Activated CD8-positive, alpha-beta memory T cell treated with anti-CD3 and anti-CD28 coated beads, Interleukin-2, amount 50 U/mL, for 48 hours (primary cell): Measurements from ENCODE around the gene DECR2.
A peak's percentile ranks its signal among the peaks of the same experiment; 100 is the strongest.
"Not testable (repeated sequence)": the region's sequence is repeated elsewhere in the genome, so short reads cannot be mapped to it uniquely, and the experiment has no call there.

Source experiments
- DNase-seq: peaks from one replicate; pipeline ENCODE4 v3.0.0-alpha.2; 2020

Gene DECR2, protein sequence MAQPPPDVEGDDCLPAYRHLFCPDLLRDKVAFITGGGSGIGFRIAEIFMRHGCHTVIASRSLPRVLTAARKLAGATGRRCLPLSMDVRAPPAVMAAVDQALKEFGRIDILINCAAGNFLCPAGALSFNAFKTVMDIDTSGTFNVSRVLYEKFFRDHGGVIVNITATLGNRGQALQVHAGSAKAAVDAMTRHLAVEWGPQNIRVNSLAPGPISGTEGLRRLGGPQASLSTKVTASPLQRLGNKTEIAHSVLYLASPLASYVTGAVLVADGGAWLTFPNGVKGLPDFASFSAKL

DNA sequence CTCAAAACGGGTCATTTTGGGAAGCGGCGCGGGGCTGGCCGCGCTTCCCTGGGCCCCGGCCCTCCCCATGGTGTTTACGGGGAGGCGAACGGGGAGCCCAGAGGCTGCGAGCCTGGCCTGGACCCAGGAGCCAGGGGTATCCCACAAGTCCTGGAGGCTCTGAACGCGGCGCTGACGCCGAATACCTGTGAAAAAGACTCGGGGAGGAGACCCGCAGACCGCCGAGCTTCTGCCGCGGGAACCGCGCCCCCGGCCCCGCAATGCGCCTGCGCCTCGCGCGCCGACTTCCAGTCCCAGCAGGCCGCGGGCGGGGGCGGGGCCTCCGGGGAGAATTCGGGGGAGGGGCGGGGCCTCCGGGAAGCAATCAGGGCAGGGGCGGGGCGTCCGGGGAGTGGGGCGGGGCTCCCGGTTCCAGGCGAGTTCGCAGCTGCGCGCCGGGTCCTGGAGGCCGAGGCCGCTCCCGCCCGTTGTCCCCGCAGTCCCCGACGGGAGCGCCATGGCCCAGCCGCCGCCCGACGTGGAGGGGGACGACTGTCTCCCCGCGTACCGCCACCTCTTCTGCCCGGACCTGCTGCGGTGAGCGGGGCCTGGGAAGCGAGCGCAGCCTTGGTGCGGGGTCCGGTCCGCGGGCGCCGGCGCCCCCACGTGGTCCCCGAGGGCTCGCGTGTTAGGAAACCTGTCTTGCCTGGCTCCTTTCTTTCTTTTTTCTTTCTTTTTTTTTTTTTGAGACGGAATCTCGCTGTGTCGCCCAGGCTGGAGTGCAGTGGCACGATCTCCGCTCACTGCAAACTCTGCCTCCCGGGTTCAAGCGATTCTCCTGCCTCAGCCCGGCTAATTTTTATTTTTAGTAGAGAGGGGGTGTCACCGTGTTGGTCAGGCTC lies at the start of gene DECR2:
DECR2 (plus strand) TSS at position 418 of the 881 bp plus-strand sequence; CDS start at position 497, 79 bp downstream.
- DNase-seq: peak; percentile 99

DNA sequence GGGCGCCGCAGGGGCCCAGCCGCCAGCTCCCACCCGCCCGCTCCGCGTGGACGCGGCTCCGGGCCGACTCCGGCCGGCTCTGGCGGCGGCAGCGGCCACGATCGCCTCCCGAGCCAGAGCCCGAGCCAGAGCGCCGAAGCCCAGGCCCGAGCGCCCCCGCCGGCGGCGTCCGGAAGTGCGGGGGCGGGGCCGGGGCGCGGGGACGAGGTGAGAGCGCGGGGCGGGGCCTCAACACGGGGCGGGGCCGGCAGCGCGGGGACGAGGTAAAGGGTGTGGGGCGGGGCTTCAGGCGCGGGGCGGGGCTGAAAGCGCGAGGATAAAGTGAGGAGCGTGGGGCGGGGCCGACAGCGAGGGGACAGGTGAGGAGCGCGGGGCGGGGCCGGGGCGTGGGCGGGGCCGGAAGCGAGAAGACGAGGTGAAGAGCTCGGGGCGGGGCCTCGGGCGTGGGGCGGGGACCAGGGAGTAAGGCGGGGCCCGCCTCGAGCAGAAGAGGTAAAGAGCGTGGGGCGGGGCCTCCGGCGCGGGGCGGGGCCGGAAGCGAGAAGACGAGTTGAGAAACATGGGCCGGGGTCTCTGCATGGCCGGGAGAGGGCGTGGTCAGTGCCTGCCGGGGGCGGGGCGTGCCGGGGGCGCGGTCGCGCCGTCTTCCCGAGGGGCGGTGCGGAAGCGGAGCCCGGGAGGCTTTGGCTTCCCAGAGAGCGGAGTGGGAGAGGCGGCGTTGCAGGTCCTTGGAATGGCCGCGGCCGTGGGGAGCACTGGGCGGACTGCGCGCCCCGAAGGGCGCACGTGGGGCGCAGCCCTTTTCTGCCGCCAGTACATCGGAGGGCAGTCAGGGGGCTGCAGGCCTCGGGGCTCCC lies 48.9 kb upstream of the DECR2 start, which contains the start of gene AXIN1:
AXIN1 (minus strand) TSS at position 177 of the 857 bp plus-strand sequence. CDS start 5,698 bp downstream, outside the sequence.
- peak; percentile 100 for DNase-seq

DNA sequence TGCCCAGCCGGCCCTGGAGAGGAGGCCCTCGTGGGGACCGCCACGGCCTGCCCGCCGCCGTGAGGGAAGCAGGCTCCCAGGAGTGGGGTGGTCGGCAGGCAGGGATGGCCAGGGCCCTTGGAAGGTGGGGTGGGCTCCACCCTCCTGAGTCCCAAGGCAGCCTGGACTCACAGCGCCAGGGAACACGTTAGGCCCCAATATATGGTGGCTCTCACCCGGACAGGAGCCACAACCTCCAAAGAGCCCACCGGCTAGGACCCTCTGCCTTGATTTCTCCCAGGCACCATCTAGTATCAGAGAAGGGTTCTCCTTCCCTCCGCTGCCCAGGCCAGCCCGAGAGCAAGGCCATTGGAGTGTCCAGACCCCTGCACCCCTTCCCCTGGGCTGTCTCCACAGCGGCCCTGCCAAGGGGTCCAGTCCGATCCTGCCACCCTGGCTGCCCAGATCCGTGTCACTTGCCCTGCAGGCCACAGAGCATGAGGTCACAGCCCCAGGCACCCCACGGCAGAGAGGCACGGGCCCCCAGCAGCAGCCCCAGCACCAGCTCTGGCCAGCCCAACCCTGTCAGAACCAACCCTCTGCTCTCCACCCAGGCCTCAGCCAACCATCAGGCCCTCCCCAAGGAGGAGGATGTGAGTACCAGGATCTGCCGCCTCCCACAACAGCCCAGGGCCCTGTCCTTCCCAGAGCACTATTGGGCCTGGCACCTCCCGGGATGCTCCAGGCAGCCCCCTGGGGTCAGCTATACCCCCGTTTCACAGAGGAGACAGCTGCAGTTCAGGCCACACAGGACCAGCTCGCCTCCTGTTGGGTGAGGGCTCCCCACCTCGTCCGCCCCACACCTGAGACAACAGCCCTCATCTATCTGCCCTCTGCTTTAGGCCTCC lies 48.0 kb upstream of the DECR2 start:
- no peak for DNase-seq

DNA sequence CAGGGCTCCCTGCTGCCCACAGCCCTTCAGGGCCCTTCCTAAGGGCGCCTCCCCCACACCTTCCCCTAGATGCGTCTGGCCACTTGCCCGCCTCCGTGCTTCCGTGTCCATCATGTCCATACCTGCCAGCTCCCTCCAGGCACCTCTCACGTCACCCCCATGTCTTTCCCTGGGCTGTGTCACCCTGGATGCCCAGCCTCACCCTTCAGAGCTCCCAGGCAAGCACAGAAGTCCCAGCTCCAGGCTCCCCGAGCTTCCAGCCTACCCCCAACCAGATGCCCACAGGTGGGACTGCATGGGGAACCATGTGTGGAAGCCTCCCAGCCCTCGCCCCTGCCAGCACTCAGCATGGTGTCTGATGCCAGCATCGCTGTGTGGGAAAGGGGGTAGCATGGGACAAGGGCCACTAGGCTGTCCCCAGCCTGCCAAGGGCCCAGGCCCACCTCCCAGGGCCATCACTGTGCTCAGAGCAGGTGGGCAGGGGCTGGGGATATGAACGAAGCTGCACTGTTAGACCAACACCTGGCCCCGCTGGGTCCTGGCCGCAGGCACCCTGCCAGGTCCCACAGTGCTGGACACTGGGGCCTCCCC lies 47.3 kb upstream of the DECR2 start:
- DNase-seq: no peak

DNA sequence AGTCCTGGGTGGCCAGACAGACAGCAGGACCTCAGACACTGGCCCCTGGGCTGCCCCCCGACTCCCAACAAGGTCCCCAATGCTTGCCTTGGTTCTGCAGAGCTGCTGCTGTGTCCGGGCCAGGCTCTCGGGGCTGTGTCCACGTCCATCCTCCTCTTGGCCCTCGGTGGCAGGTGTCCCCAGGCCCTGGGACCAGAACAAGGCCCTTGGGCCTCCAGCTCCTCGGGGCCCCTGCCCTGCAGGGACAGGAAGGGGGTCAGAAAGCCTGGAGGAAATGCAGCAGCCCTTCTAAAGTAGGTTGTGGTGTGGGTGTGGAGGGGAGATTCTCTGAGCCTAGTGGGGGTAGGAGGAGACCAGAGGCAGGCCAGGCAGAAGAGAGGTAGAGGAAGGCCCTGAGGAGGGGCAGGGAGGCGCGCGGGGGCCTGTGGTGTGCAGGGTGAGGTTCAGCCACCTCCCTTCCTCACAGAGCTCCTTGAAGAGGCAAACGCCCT lies 46.7 kb upstream of the DECR2 start:
- DNase-seq: no peak

DNA sequence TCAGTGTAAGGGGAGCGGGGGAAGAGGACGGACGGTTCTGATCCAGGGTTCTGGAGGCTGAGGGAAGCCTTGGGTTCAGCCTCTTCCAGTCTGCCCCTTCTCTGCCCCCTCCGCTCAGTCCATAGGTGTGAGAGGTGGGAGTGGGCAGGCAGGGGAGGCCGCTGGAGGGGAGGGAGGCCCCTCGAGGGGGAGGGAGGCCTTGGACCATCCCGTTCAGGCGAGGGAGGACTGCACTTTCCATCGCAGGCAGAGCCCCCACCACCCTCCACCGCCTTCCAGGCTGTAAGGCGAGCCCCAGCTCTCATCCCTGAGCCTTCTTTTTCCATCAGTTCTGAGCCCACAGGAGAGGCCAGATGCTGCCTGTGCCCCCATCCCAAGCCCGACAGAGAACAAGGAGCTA lies 44.9 kb upstream of the DECR2 start:
- DNase-seq: no peak

DNA sequence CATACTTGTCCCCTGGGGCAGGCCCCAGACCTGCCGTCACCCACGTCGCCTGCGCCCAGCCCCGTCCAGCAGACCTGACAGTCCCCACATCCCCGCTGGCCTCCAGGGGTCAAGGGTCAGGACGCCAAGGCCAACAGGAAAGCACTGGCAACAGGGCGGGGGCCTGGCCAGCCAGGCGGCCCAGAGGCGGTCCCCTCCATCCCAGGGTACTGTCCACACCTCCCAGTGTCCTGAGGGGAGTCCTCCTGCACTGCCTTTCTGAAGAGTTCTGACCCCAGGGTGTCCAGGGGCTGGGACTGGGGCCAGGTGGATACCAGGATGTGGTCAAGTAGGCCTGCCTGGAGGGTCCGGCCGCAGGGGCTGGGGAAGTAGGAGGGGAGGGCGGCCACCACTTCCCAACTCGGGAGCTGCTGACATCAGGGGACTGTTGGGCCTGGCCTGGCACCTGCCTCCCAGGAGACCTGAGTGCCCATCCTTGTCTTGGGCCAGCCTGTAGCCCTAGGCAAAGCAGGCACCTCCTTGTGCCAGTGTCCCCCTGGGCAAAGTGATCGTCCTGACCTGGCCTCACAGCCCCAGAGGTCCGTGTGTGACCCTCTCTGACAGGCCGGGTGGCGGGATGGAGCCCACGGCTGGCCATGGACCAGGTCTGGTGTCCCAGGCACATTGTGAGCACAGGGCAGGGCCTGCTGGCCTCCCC lies 42.5 kb upstream of the DECR2 start:
- no peak for DNase-seq

DNA sequence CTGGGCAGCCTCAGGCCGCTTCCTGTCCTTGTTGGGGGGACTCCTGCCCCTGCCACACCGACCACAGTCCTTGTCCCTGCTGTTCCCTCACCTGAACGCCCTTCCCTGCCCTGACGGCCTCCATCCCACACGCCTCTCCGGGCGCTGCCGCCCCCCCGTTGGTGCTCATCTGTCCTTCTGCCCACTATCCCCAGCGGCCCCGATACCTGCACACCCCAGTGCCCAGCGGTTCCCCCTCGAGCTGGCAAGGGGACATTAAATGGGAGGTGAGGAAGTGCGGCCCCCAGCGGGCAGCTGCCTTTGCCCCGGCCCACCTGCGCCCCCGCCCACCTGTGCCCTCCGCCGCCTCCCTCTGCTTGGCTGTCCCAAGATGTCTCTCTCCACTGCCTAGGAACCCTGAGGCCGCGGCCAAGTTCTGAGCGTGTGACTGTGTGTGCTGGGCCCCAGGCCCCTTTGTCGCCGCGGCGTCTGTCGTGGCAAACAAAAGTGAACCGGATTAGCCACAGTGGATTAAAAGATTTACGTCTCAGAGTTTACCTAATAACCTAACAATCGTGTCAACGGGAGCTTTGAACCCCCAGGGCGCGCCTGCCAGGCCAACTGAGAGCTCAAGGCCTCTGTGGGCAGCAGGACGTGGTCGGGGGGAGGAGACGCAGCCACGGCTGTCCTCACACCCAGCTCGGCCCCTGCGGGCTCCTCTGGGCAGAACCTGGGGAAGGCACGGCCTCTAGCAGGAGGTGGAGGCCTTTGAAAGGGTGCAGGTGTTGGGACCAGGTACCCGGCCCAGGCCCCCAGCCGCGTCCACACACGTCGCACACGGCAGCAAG lies 41.6 kb upstream of the DECR2 start:
- DNase-seq: no peak

DNA sequence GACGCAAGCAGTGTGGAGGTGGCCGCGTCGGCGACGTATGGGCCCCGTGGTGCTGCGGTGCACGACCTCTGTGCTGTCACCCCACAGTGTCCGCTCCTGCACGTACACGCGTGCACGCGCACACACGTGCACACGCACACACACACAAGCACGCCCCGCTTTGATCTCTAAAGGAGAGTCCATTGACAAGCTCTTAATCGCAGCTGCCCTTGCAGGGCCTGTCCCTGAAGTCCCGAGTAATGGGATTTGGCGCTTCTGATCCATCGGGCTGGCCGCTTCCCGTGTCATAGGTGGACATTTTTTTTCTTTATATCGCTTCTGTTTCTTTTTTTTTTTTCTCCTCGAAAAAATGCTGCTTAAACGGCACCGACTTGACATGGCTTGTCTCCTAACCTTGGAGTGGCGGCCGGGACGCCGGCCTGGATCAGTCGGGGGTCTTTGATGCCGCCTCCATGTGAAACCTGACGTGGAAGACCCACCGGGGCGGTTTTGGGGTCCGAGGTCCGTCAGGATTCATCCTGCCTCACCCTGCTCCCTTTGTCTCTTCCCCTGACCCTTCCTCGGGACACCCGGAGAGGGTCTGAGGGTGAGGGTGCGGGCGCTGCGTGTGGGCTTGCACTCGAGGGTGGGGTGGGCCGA lies 40.9 kb upstream of the DECR2 start:
- no peak for DNase-seq

DNA sequence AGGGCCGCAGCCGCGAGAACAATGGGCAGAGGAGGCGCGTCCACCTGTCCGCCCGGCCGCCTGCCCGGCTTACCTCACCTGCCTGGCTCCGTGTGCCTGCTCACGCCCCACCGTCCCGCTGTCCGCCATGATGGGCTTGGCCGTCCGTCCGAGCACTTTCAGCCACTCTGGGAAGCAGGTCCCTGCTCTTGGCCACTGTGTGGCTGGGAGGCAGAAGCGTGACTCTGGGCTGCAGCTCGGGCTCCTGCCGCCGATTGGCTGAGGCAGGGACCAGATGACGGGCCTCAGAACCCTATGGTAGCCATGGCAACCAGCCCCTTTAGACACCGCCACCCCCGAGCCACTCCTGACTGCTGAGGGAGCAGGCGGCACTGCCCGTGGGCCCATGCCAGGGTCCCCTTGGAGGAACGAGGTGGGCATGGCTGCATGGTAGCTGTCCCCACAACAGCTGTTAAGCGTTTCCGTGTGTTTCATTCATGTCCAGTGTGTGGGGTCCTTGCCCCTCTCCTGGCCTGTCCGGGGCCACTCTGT lies 40.3 kb upstream of the DECR2 start:
- DNase-seq: no peak

DNA sequence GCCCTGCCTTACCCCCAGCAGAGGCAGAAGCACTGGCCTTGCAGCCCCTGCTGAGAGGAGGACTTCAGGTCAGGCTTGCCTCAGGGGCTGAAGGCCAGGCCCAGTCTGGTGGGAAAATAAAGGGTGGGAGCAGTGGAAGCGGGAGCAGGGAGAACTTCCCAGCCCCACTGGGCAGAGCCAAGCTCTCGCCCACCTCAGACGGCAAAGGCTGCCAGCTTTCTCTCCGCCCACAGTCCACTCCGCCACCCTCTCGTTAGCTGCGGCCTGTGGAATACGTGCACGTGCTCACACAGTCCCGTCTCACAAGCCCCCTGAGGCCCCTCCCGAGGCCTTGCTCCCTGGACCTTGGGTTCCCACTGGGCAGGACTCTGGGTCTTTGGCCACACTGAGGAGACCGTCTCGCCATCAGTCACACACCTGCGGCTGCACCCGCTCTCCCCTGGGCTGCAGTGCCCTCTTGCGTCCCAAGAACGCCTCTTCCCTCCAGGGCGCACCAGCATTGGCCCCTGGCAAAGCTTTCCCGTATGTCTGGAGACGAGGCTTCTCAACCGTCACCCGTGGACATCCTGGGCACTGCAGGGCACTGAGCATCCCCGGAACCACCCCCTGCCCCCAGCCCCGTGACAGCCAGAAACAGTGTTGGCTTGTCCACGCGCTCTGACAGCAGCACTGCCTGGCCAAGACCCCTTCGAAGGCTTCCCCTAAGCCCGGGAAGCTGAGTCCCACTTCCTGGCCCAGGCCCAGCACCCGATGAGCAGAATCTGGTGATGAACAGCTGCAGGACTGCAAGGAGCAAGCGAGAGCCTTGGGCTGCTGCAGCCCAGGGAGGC lies 39.6 kb upstream of the DECR2 start:
- DNase-seq: peak; percentile 86

DNA sequence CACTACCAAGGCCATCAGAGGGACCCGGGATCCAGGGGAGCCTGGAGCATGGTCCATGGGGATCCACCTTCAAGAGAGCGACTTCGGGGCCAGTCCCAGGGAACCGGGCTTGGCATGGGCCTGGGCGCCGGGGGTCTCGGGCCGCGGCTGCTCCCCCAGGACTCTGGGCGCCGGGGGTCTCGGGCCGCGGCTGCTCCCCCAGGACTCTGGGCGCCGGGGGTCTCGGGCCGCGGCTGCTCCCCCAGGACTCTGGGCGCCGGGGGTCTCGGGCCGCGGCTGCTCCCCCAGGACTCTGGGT lies 39.0 kb upstream of the DECR2 start:
- DNase-seq: not testable (repeated sequence)

DNA sequence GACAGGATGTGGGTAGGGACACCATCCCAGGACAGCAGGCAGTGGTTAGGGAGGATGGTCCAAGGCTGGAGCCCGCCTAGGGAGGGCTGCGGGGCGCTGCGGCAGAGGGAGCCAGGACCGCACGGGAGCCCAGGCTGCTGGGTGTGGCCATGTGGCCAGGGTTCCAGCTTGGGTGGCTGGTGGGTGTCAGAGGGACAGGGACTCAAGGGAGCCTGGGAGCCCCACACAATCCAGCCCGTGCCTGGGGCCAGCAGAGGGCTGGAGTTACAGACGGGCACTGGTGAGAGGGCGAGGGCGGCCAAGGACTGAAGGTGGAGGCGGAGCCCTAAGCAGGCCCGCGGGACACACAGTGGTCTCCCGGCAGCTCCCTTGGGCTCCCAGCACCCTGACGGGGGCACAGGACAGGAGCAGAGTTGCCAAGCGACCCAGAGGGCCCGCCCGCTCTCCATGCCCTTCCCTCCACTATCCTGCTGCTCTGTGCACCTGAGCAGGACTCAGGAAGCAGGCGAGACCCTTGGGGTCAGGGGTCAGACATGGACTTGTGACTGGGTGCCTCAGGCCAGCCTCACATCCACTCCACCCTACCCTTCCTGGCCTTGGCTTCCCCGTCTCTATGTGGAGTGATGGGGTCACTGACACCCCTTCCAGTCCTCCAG lies 38.4 kb upstream of the DECR2 start:
- no peak for DNase-seq

DNA sequence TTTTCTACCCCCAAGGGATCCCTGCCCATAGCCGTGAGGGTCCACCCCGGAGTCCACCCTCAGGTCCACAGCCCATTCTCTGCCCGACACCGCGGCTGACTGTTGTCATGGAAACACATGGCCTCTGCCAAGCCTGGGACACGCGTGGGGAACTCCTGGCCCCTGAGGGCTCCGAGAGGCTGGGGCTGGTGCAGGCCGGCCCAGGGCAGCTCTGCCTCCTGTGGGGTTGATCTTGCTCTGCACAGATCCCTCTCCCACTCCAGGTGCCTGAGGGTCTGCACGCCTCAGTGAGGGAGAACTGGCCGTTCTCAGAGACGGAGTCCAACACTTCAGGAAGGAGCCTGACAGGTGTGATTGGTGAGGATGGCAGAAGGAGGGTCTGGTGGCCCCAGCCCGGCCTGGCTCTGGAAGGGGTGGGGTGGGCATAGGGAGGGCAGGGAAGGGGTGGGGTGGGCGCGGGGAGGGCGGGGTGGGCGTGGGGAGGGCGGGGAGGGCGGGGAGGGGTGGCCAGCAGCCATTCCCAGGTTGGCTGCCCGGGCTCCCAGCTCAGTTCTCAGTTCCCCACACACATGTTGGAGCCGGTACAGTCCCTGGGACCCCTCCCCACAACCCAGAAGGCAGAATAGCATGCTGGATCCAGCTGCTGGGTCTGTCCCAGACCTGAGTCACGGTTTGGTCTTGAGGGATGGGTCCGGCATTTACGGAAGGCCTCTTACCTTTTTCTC lies 37.8 kb upstream of the DECR2 start:
- DNase-seq: no peak

DNA sequence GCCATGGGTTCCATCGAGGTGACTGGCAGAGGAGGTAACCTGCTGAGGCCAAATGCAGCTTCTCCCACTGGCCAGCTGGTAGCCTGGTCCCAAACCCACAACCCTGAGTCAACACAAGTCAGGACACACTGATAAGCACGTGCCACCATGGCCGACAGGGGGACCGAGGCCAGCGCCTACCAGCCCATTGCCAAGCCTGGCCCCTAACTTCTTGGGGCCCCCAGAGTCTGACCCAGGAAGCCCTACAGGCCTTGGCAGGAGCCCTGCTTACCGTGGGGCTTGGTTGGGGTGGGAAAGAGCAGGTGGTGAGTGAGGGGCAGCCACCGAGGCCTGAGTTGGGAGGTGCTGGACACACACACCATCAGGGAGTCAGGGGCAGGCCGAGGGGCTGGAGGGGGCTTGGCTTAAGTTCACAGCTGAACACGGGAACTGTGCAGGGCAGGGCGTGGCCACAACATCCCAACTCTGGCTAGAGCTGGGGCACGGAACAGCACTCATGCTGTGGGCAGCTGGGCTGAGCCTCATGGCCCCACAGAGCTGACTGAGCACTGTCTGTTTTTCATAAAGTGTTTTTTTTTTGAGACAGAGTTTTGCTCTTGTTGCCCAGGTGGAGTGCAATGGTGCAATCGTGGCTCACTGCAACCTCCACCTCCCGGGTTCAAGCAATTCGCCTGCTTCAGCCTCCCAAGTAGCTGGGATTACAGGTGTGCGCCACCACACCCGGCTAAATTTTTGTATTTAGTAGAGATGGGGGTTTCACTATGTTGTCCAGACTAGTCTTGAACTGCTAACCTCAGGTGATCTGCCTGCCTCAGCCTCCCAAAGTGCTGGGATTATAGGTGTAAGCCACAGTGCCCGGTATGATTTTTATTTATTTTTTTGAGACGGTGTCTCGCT lies 36.8 kb upstream of the DECR2 start:
- DNase-seq: no peak

DNA sequence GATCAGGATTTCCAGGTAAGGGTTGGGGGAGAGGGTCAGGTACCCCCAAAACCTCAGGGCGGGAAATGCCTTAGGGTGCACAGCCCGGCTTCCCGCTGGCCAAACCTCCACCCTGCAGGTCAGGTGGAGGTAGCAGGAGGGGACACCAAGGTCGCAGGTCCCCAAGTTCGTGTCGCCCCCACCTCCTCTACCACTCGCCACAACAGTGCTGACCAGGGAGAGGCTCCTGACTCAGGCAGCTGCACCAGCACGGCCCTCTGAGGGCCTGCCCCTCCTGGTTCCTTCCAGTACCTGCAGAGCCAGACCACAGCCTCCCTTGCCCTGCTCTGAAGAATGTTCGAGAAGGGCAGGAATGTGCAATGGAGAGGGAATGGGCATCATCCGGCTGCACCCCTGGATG lies 35.2 kb upstream of the DECR2 start:
- DNase-seq: no peak
